ENCODE measurements around the gene SBF2. TPM values are rescaled to one million over a fixed set of nuclear protein-coding genes. Genes with fewer than 3 reads are reported as not detected.
A peak's percentile ranks its signal among the peaks of the same experiment; 100 is the strongest.
"Not testable (repeated sequence)": the region's sequence is repeated elsewhere in the genome, so short reads cannot be mapped to it uniquely, and the experiment has no call there.

SBF2 gene
- total and polyA plus RNA-seq, 5 donors from 2014 or later = 1.1 to 5.5 (median 2.1) TPM

GRCh38 chr11:9745411-9746211 is 548.4 kb downstream of the SBF2 start:
- H3K27me3 ChIP-seq (ENCODE audit: control insufficient read depth, insufficient read depth, low read length) = no peaks in the 10 kb centered on the region
- H3K27me3 Mint-ChIP-seq = no peaks in the 10 kb centered on the region
- H3K9me3 ChIP-seq (ENCODE audit: control insufficient read depth in 2 of 2, low read length in 2 of 2) = no peaks in the 10 kb centered on the region
- no peak overlapping the region for H3K4me3 Mint-ChIP-seq
- H3K4me1 Mint-ChIP-seq = peaks cover 0 to 9% (median 7%) of the 10 kb centered on the region in 4 donors
- no peak overlapping the region for H3K27ac ChIP-seq (ENCODE audit: insufficient read depth, low read length, poor library complexity, severe bottlenecking)
- H3K36me3 ChIP-seq (ENCODE audit: control insufficient read depth, insufficient read depth, low read length) = peaks cover 7% of the 10 kb centered on the region
- DNase-seq = no peak
- peaks cover 9% of the 10 kb centered on the region for H3K36me3 Mint-ChIP-seq
- no peaks in the 10 kb centered on the region for H3K9me3 Mint-ChIP-seq
- peak overlapping the region in 1 of 3 donors; percentile 2 for H3K27ac Mint-ChIP-seq
- H3K4me3 ChIP-seq (ENCODE audit: low read depth, low read length) = no peak overlapping the region
- ATAC-seq (ENCODE audit: low read depth in 2 of 2) = no peak
- peaks cover 6% of the 10 kb centered on the region for H3K4me1 ChIP-seq (ENCODE audit: control insufficient read depth, insufficient read depth, low read length, poor library complexity, severe bottlenecking)

DNA sequence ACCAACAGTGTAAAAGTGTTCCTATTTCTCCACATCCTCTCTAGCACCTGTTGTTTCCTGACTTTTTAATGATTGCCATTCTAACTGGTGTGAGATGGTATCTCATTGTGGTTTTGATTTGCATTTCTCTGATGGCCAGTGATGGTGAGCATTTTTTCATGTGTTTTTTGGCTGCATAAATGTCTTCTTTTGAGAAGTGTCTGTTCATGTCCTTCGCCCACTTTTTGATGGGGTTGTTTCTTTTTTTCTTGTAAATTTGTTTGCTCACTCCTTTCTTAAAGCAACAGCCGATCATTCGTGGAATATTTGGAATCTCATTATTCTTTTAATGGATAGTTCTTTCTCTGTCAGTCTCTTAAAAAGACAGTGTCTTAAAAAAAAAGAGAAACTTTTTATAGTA is 550.5 kb downstream of the SBF2 start:
- H3K36me3 Mint-ChIP-seq = peaks cover 19% of the 10 kb centered on the region
- H3K4me3 ChIP-seq (ENCODE audit: low read depth, low read length); H3K27ac ChIP-seq (ENCODE audit: insufficient read depth, low read length, poor library complexity, severe bottlenecking); H3K9me3 Mint-ChIP-seq; H3K4me1 ChIP-seq (ENCODE audit: control insufficient read depth, insufficient read depth, low read length, poor library complexity, severe bottlenecking); H3K27ac Mint-ChIP-seq; H3K9me3 ChIP-seq (ENCODE audit: control insufficient read depth in 2 of 2, low read length in 2 of 2); DNase-seq; ATAC-seq (ENCODE audit: low read depth in 2 of 2); H3K27me3 ChIP-seq (ENCODE audit: control insufficient read depth, insufficient read depth, low read length); H3K4me3 Mint-ChIP-seq; H3K27me3 Mint-ChIP-seq: not testable (repeated sequence)
- peaks cover 15% of the 10 kb centered on the region for H3K36me3 ChIP-seq (ENCODE audit: control insufficient read depth, insufficient read depth, low read length)
- H3K4me1 Mint-ChIP-seq = peaks cover 0 to 11% (median 5%) of the 10 kb centered on the region in 4 donors

DNA sequence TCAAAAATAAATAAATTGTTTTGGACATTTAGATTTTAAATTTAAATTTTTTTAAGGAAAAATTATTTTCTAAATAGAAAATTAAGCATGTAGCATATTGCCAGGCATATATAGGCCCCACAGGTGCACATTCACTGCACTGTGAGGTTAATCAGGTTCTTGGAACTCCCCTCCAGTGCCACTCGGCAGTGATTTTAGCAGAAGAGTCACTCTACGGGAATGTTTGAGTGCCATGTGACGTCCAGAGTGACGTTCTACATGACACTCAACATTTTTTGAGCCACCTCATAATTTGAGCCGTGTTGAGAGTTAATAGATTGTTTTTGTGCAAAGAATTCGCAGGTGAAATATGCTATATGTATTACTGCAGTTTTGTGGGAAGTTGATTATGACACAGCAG is 552.8 kb downstream of the SBF2 start:
- Histone ChIP-seq H3K27ac (ENCODE audit: insufficient read depth, low read length, poor library complexity, severe bottlenecking) (no peak overlapping the region), H3K27me3 (ENCODE audit: control insufficient read depth, insufficient read depth, low read length) (no peaks in the 10 kb centered on the region), H3K4me1 (ENCODE audit: control insufficient read depth, insufficient read depth, low read length, poor library complexity, severe bottlenecking) (no peaks in the 10 kb centered on the region), H3K4me3 (ENCODE audit: low read depth, low read length) (no peak overlapping the region), H3K36me3 (ENCODE audit: control insufficient read depth, insufficient read depth, low read length) (peaks cover 23% of the 10 kb centered on the region), H3K9me3 (ENCODE audit: control insufficient read depth in 2 of 2, low read length in 2 of 2) (no peaks in the 10 kb centered on the region)
- DNase-seq = no peak
- Mint-ChIP-seq H3K27me3 (no peaks in the 10 kb centered on the region), H3K36me3 (peaks cover 30% of the 10 kb centered on the region), H3K4me3 (no peak overlapping the region), H3K9me3 (peaks cover 0 to 5% (median 2%) of the 10 kb centered on the region in 7 donors), H3K4me1 (peaks cover 0 to 7% (median 1%) of the 10 kb centered on the region in 4 donors), H3K27ac (no peak overlapping the region)
- no peak for ATAC-seq (ENCODE audit: low read depth in 2 of 2)

- peaks cover 30% of the 10 kb centered on the region for H3K36me3 ChIP-seq (ENCODE audit: control insufficient read depth, insufficient read depth, low read length)
- H3K4me3 ChIP-seq (ENCODE audit: low read depth, low read length) = no peak overlapping the region
- H3K27ac Mint-ChIP-seq = peak overlapping the region in 2 of 3 donors; percentile 30 to 33
- H3K4me3 Mint-ChIP-seq = no peak overlapping the region
- H3K4me1 Mint-ChIP-seq = peaks cover 0 to 7% (median 1%) of the 10 kb centered on the region in 4 donors
- H3K27me3 Mint-ChIP-seq = no peaks in the 10 kb centered on the region
- no peaks in the 10 kb centered on the region for H3K4me1 ChIP-seq (ENCODE audit: control insufficient read depth, insufficient read depth, low read length, poor library complexity, severe bottlenecking)
- ATAC-seq (ENCODE audit: low read depth in 2 of 2) (no peak), DNase-seq (no peak)
- peaks cover 0 to 14% (median 2%) of the 10 kb centered on the region in 7 donors for H3K9me3 Mint-ChIP-seq
- H3K9me3 ChIP-seq (ENCODE audit: control insufficient read depth in 2 of 2, low read length in 2 of 2) = peaks cover 0 to 6% of the 10 kb centered on the region in 2 experiments
- H3K36me3 Mint-ChIP-seq = peaks cover 40% of the 10 kb centered on the region
- no peak overlapping the region for H3K27ac ChIP-seq (ENCODE audit: insufficient read depth, low read length, poor library complexity, severe bottlenecking)
- no peaks in the 10 kb centered on the region for H3K27me3 ChIP-seq (ENCODE audit: control insufficient read depth, insufficient read depth, low read length)
Measured at GRCh38 chr11:9740202-9740883, 553.7 kb downstream of the SBF2 start.

GRCh38 chr11:9739123-9739900 is 554.7 kb downstream of the SBF2 start:
- Histone ChIP-seq H3K36me3 (ENCODE audit: control insufficient read depth, insufficient read depth, low read length) (peaks cover 30% of the 10 kb centered on the region), H3K27me3 (ENCODE audit: control insufficient read depth, insufficient read depth, low read length) (no peaks in the 10 kb centered on the region), H3K9me3 (ENCODE audit: control insufficient read depth in 2 of 2, low read length in 2 of 2) (peaks cover 0 to 7% of the 10 kb centered on the region in 2 experiments), H3K4me1 (ENCODE audit: control insufficient read depth, insufficient read depth, low read length, poor library complexity, severe bottlenecking) (no peaks in the 10 kb centered on the region), H3K27ac (ENCODE audit: insufficient read depth, low read length, poor library complexity, severe bottlenecking) (no peak overlapping the region), H3K4me3 (ENCODE audit: low read depth, low read length) (no peak overlapping the region)
- Mint-ChIP-seq H3K36me3 (peaks cover 44% of the 10 kb centered on the region), H3K9me3 (peaks cover 0 to 17% (median 2%) of the 10 kb centered on the region in 7 donors), H3K4me3 (no peak overlapping the region), H3K27ac (peak overlapping the region in 1 of 3 donors; percentile 30), H3K27me3 (no peaks in the 10 kb centered on the region), H3K4me1 (peaks cover 0 to 4% (median 1%) of the 10 kb centered on the region in 4 donors)
- DNase-seq (peak in 1 of 3 donors; percentile 57), ATAC-seq (ENCODE audit: low read depth in 2 of 2) (peak in 1 of 2 donors; percentile 28)

- Mint-ChIP-seq H3K9me3 (peaks cover 0 to 17% (median 2%) of the 10 kb centered on the region in 7 donors), H3K27me3 (no peaks in the 10 kb centered on the region), H3K27ac (peak overlapping the region in 1 of 3 donors; percentile 30), H3K36me3 (peaks cover 44% of the 10 kb centered on the region), H3K4me1 (peaks cover 0 to 4% (median 1%) of the 10 kb centered on the region in 4 donors), H3K4me3 (no peak overlapping the region)
- no peak overlapping the region for H3K4me3 ChIP-seq (ENCODE audit: low read depth, low read length)
- H3K27me3 ChIP-seq (ENCODE audit: control insufficient read depth, insufficient read depth, low read length) = no peaks in the 10 kb centered on the region
- no peak for DNase-seq
- no peak for ATAC-seq (ENCODE audit: low read depth in 2 of 2)
- peaks cover 35% of the 10 kb centered on the region for H3K36me3 ChIP-seq (ENCODE audit: control insufficient read depth, insufficient read depth, low read length)
- H3K9me3 ChIP-seq (ENCODE audit: control insufficient read depth in 2 of 2, low read length in 2 of 2) = peaks cover 0 to 7% of the 10 kb centered on the region in 2 experiments
- H3K27ac ChIP-seq (ENCODE audit: insufficient read depth, low read length, poor library complexity, severe bottlenecking) = no peak overlapping the region
- H3K4me1 ChIP-seq (ENCODE audit: control insufficient read depth, insufficient read depth, low read length, poor library complexity, severe bottlenecking) = no peaks in the 10 kb centered on the region
Measured at GRCh38 chr11:9738707-9739106, 555.3 kb downstream of the SBF2 start.

DNA sequence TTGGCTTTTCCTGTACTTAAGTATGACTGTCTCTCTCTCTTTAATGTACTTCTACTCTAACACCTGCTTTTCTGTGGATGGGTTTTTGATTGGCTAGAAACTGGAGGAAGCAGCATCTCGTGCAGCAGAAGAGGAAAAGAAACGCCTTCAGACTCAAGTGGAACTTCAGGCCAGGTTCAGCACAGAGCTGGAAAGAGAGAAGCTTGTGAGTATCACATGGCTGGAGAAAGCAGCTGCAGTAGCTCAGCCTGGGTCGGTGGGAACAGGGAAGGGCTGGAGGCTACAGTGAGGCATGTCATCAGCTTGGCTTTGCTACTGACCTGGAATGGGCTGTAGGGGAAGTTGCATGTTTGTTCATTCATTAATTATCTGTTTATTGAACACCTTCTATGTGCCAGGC is 555.9 kb downstream of the SBF2 start:
- no peaks in the 10 kb centered on the region for H3K27me3 Mint-ChIP-seq
- ATAC-seq (ENCODE audit: low read depth in 2 of 2) (no peak), DNase-seq (no peak)
- Histone ChIP-seq H3K27ac (ENCODE audit: insufficient read depth, low read length, poor library complexity, severe bottlenecking) (no peak overlapping the region), H3K4me1 (ENCODE audit: control insufficient read depth, insufficient read depth, low read length, poor library complexity, severe bottlenecking) (no peaks in the 10 kb centered on the region), H3K4me3 (ENCODE audit: low read depth, low read length) (no peak overlapping the region), H3K27me3 (ENCODE audit: control insufficient read depth, insufficient read depth, low read length) (no peaks in the 10 kb centered on the region), H3K9me3 (ENCODE audit: control insufficient read depth in 2 of 2, low read length in 2 of 2) (peaks cover 0 to 7% of the 10 kb centered on the region in 2 experiments), H3K36me3 (ENCODE audit: control insufficient read depth, insufficient read depth, low read length) (peaks cover 40% of the 10 kb centered on the region)
- peaks cover 47% of the 10 kb centered on the region for H3K36me3 Mint-ChIP-seq
- peaks cover 0 to 4% (median 1%) of the 10 kb centered on the region in 4 donors for H3K4me1 Mint-ChIP-seq
- H3K27ac Mint-ChIP-seq = no peak overlapping the region
- H3K4me3 Mint-ChIP-seq = no peak overlapping the region
- H3K9me3 Mint-ChIP-seq = peaks cover 0 to 17% (median 2%) of the 10 kb centered on the region in 7 donors
